GM12801 (cell line): ENCODE results near the gene OR10G3.

ENCODE experiments used
- CTCF ChIP-seq: IDR thresholded peaks from one replicate; pipeline ENCODE4 v1.5.1; 2011; ENCODE audit warnings: control low read depth; ENCODE audit not compliant: insufficient read length; ENCODE audit errors: extremely low read depth

Gene OR10G3

DNA sequence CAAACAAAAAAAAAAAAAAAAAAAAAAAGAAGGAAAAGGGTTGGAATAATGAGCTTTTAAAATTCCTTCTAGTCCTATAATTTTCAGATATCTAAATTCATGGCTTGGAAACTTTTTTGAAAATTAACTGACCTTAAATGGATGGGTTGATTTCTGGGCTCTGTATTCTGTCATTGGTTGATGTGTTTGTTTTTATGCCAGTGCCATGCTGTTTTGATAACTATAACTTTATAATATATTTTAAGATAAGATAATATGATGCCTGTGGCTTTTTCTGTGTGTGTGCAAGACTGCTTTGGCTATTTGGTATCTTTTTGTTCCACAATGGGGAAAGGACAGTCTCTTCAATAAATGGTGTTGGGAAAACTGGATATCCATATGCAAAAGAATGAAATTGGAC, 7.3 kb downstream of the OR10G3 start:
- TF ChIP-seq CTCF = no peak

DNA sequence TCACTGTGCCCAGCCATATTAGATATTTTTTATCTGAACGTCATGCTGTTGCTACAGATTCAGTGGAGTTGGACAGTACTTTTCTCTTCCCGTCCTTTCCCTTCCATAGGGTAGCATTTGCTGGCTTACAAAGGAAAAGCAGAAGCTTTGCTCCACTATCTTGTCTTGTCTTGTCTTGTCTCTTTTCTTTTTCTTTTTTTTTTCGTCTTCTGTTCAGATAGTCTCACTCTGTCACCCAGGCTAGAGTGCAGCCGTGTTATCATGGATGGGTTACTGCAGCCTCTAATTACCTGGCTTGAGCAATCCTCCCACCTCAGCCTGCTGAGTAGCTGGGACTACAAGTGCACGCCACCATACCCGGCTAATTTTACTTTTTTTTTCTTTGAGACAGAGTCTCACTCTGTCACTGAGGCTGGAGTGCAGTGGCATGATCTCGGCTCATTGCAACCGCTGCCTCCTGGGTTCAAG, 21.1 kb downstream of the OR10G3 start:
- no peak for TF ChIP-seq CTCF

DNA sequence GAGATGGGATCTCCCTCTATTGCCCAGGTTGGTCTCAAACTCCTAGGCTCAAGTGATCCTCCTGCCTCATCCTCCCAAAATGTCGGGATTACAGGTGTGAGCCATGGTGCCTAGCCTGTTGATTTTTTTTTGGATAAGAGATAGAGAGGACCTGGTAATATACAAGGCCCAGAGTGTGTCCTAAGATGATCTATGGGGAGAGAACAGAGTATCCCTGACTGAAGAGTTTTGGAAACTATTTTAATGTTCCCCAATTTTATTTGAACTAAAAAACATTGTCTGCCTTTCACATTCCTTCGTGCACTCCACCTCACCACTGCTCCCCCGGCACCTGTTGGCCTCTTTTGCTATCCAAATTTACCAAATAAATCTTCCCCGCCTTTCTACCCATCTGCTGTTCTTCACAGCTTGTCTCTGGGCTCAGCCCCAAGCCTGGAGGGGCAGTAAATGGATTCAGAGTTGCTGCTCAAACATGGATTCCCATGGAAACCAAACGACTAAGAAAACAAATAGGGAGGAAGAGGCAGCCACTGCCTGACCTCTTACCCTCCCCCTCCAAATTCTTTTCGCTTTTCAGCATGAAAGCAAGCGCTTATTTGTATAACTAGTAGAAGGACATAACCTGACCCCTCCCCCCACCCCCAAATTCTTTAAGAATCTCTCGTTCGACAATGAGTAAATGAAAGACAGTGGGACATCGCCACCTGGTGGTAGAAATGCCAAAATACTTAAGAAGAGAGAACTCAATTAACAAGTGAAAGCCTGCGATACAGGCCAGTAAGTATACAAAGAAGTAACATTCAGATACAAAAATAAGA, 22.6 kb downstream of the OR10G3 start:
- no peak for TF ChIP-seq CTCF

GRCh38 chr14:21556378-21557083, 23.3 kb downstream of the OR10G3 start:
- TF ChIP-seq CTCF = no peak

- no peak for TF ChIP-seq CTCF
These were observed 26.6 kb downstream of the OR10G3 start for GRCh38 chr14:21553266-21553665.

DNA sequence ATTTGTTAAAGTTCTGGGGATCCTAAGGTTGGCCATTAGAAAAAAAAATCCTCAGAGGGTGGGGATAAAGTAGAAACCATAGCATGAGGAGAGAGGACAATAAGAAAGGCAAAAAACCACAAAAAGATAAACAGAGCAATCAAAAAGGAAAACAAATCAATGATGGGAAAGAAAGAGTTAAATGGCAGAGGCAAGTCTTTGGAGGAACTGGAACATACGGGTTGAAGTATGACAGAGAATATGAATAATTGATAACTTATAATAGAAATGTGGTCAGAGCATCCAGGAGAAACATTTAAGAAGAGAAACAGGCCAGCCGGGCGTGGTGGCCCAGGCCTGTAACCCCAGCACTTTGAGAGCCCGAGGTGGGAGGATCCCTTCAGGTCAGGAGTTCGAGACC, 35.9 kb downstream of the OR10G3 start:
- no peak for TF ChIP-seq CTCF

DNA sequence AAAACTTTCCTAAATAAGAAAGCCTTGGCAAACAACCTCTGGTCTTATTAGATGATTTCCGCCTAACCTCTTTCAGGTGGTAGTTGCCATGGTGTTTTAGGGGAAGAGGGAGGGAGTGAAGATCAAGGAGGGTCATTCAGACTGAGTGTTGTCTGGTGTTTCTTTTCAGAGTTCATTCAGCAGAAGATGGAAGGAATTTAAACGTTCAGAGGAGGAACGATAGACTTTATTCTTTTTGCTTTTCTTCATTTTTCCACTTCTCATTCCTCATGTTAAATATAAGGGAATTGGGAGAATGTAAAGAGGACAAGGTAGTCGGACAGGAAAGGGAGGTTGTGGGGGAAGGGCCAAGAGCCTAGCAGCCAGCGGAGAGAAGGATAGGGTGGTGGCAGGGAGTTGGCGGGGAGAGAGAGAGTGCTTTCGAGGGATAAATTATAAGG, 36.3 kb downstream of the OR10G3 start:
- TF ChIP-seq CTCF = no peak
